IPS-NIHi7 (cell line): ENCODE data around the gene HDGFL3.

ENCODE experiments used
- DNase-seq: peaks from one replicate; pipeline ENCODE4 v3.0.0; 2012; ENCODE audit warnings: mixed read lengths; ENCODE audit errors: extremely low spot score

HDGFL3 gene

GRCh38 chr15:83129791-83130190 is 77.8 kb downstream of the HDGFL3 start:
- DNase-seq, result no peak

GRCh38 chr15:83127547-83128150 is 80.0 kb downstream of the HDGFL3 start:
- no peak for DNase-seq

GRCh38 chr15:83123529-83123928 is 84.1 kb downstream of the HDGFL3 start:
- no peak for DNase-seq

GRCh38 chr15:83119968-83120581 is 87.5 kb downstream of the HDGFL3 start:
- no peak for DNase-seq

DNA sequence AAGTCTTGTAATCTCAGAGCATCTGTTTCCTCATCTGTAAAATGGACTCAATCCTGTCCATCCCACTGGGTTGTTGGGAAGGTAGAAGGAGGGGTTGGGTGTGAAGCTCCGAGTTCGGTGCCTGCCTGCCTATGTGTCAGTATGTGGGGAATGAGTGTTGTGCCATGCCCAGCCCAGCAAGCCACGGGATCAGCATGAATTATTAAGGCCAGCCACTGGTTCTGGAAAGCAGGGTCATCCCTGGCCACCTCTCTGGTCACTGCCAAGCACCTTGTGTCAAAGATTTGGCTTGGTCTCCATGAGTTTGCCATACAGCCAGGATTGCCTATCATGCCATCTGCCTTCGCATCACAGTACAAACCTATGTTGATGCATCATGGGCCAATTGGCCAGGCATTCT is 88.7 kb downstream of the HDGFL3 start:
- no peak for DNase-seq

DNA sequence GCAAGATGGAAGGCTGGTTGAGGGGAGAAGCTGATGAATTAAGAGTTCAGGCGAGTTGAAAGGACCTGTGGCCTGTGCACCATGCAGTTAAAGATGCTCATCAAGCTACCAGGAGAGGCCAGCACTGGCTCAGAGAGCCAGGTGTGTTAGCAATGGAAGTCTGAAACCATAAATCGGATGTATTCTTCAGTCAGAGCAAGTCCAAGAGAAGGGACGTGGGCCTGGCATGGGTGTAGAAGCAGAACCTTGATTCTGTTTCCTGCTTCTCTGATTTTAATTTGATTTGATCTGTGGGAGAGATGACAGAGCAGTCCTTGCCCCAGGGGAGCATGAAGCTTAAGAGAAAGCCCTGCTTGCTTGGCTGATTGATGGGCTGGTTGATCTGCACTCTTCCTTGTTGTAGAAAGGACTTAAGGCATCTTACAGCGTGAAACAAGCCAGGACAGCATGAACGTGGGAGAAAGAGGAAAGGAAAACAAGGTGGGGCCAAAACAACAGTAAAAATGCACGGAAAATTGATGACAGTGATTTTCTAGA is 89.3 kb downstream of the HDGFL3 start:
- no peak for DNase-seq

- no peak for DNase-seq
Observed at GRCh38 chr15:83115831-83116565, 91.6 kb downstream of the HDGFL3 start.

- no peak for DNase-seq
Observed at GRCh38 chr15:83115410-83115809, 92.2 kb downstream of the HDGFL3 start.

DNA sequence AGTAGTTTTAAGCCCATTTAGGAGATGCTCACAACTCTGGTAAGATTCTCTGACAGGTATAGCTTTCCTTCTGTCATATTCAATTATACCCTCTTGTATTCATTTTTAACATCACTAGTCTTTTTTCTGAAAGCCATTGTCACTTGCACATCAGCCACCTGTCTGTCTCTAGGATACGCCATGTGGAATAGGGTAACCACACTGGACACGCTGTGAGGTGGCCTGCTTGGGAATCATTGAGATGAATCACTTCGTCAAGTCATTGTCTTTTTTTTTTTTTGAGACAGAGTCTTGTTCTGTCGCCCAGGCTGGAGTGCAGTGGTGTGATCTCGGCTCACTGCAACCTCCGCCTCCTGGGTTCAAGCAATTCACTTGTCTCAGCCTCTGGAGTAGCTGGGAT is 92.8 kb downstream of the HDGFL3 start:
- no peak for DNase-seq

GRCh38 chr15:83113881-83114674 is 93.5 kb downstream of the HDGFL3 start:
- DNase-seq, result no peak

DNA sequence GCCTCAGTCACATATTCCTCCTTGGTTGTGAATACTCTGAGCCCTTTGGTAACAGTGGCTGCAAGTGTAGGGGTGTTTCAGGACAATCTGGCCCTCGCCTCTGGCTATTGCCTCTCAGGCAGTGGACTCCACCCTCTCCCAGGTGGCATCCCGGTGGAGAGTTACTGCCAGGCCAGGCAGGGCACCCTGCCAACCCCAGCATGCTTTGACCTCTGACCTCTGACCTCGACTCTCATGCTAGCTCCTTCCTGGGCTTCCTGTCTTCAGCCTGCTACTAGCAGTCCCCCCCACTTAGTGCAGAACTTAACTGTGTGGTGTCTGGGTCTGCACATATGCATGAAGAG is 94.7 kb downstream of the HDGFL3 start:
- no peak for DNase-seq

DNA sequence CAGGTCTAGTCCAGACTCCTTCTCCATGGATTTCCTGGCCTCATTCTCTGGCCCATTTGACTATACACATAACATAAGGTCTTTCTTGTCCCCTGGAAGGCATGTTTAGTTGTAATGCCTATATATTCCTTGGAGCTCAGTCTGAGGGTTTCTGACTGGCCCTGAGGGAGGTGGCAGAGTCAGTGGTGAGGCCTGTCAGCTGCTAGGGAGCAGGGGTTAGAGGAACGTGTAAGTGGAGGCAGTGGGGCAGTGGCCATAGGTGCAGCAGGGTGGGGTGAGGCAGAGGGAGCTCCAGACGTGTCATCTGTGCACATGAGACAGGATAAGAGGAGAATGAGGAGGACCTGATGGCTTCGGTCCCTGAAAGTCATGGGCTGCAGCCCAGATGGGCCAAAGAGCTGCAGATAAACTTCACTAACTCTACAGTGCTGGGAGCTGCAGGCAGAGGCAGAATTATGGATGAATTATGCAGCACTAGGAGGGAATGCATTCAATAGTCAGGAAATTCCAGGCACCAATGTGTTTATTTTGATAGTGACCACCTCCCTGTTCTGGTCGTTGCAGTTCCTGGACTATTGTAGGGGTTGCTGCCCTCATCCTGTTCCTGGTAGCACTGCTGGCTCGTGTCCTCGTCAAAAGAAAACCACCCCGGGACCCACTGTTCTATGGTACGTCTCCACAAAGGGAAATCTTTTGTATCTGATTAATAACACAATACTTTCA is 95.2 kb downstream of the HDGFL3 start:
- DNase-seq, result no peak

- no peak for DNase-seq
Observed at GRCh38 chr15:83111149-83111548, 96.5 kb downstream of the HDGFL3 start.

GRCh38 chr15:83110381-83110780 is 97.2 kb downstream of the HDGFL3 start:
- DNase-seq, result no peak

DNA sequence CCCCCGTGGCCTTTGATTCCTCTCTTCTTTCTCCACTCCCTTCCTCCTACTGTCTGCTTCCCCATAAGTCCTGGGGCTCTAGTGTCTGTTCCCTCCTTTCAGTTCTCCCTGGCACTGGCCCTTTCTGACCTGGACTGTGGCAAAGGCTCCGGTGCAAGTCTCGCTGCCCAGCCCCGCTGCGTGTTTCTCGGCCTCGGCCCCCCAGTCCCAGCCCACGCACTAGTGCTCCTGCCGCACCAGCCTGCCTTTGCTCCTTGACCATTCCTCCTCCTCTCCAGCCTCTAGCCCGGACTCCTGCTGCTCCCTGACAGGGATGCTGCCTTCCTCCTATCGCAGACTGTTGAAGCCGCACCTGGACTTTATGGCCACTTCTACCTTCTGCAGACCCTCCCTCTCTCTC is 98.1 kb downstream of the HDGFL3 start:
- DNase-seq, result no peak

DNA sequence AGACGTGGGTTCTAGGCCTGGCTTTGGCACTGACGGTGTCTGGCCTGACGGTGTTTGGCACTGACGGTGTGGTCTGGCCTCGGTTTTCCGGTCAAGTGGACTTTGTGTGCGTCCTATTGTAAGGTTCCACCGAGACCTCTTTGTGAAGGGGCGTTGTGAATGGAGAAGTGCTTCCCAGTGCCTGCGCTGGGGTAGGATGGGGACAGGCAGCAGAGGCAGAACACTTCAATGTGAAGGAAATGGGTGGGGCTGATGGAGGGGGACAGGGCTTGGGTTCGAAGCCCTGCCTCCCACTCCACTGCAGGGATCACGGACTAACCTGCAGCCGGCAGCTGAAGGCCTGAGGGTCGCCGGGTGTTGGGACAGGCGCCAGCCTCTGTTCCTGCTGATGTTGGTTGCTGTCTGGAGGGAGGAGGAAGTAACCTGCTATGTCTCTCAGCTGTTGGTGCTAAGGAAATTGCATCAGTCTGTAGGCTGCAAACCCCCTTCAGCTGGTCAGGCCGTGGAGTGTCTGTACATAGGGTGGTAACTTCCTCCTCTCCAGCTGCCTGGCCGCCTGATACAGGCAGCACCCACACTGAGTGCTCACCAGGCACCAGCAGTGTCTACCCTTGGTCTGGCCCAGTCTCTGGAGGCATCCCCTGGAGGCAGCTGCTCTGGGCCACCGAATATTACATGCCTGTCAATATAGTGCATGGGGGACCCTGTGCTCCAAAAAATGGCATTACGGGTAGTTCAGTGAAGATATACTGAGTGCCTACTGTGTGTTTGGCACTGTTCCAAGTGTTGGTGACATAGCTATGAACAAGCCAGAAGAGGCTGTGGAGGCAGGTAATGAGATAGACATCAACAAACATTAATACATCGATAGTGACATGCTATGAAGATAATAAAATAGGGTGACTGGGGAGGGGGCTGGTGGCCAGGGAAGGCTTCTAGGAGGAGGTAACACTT is 99.1 kb downstream of the HDGFL3 start:
- no peak for DNase-seq

DNA sequence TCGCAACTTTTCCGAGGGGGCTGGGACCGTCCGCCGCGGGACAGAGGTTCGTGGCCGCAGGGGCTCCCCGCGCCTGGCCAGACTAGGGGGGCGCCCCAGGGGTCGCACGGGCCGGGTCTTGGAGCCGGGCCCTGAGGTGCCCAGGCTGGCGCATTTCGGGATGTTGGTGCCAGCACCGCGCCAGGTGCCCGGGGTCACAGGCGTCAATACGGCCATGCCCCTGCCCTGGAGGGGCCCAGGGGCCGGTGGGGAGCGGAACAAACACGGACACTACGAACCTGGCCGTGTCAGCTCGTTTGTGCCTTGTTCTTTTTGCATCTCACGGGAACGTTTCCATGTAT is 99.8 kb downstream of the HDGFL3 start:
- no peak for DNase-seq

DNA sequence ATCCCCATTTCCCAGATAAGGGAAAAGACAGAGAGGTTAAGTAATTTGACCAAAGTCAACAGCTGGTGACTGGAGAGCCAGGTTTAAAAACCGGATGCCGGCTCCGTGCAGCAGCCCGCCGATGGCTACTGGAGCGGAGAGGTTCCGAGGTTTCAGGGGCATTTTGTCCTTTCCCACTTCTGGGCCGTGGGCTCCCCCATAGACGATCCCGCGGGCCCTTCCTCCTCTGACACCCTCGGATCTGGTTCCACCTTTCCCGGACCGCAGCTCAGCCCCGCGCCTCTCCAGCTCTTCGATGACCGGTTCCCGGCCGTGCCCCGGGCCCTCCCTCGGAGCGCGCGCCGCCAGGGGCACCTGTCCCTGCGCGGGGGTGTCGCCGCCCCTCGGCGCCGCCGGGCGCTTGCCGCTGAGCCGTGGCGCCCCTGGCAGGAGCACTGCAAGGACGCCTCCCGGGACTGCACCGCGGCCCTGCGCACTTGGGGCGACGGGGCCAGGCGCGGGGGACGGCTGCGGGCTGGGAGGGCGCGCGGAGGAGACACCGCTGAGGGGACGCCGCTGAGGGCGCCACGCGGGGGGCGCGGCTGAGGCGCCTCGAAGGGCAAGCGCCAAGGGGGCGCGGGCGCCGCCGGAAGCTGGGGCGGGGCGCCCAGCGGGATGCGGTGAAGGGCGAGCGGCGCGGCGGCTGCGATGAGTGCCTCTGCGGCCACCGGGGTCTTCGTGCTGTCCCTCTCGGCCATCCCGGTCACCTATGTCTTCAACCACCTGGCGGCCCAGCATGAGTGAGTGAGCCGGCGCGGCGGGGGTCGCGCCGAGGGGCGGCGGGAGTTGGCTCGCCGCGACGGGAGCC is 100.4 kb downstream of the HDGFL3 start, which contains the start of gene TM6SF1:
TM6SF1 (plus strand) TSS at position 652 of the 847 bp plus-strand sequence; CDS start at position 688, 36 bp downstream.
- DNase-seq, result peak; percentile 36

- DNase-seq, result no peak
Observed at GRCh38 chr15:83105440-83105839, 102.2 kb downstream of the HDGFL3 start.
